Mucosa of descending colon (tissue), 3 donors: ENCODE measurements around the gene C11orf71. TPM values are rescaled to one million over a fixed set of nuclear protein-coding genes. Genes with fewer than 3 reads are reported as not detected.
A peak's percentile ranks its signal among the peaks of the same experiment; 100 is the strongest.

Source experiments
- ATAC-seq: fragments of 200-7000 bp; cut with Tn5 transposase; one replicate; pipeline ENCODE4 v1.9.1; 2020; ENCODE audit warnings: mild to moderate bottlenecking, moderate library complexity
- DNase-seq, 3 donors: peaks; one replicate each; pipeline ENCODE4 v3.0.0-alpha.2; 2020
- H3K36me3 ChIP-seq: fragments of 200-600 bp; one replicate; pipeline ENCODE4 v1.8.0; 2021; ENCODE audit warnings: low read depth, mild to moderate bottlenecking
- H3K4me1 ChIP-seq: fragments of 200-600 bp; one replicate; pipeline ENCODE4 v1.8.0; 2021; ENCODE audit warnings: low read depth, mild to moderate bottlenecking
- H3K4me3 ChIP-seq: fragments of 200-600 bp; one replicate; pipeline ENCODE4 v1.8.0; 2021; ENCODE audit warnings: mild to moderate bottlenecking
- H3K9me3 ChIP-seq: fragments of 200-600 bp; one replicate; pipeline ENCODE4 v1.8.0; 2021; ENCODE audit warnings: mild to moderate bottlenecking
- intact Hi-C, 2 donors: fragments of 100-400 bp; cut with DNase I in 1 of 2; cut with micrococcal nuclease in 1 of 2; formaldehyde crosslinking; loops; one replicate each; pipeline versions ENCODE4 v1.11.0 to v1.11.1; 2022; cut with DNase I, micrococcal nuclease
- total RNA-seq, 3 donors: library from RNA; stranded (reverse); fragmentation: NEBNext Ultra II Directional in 2 of 3; extraction: Animal tissue kit (Norgen Biotek cat#: 25700) in 2 of 3; gene quantifications; one replicate each; pipeline versions ENCODE4 v1.2.1 to v1.2.4, GENCODE V29; 2021 to 2023
- TF ChIP-seq, protein P1 (sequence below): fragments of 200-600 bp; IDR thresholded peaks from one replicate; pipeline ENCODE4 v1.8.0; 2022; ENCODE audit warnings: antibody characterized with exemption, mild to moderate bottlenecking
- donor health status: DM: no; HTN: no; CAD: no; lungs with moderate emphysema.
- donor health status: DM: no; HTN: no; CAD: no.
- donor health status: DM: no; HTN: yes; CAD: no.

C11orf71 gene
- total RNA-seq, 3 donors from 2014 or later, result 8.6 to 14.0 (median 12.0) TPM

DNA sequence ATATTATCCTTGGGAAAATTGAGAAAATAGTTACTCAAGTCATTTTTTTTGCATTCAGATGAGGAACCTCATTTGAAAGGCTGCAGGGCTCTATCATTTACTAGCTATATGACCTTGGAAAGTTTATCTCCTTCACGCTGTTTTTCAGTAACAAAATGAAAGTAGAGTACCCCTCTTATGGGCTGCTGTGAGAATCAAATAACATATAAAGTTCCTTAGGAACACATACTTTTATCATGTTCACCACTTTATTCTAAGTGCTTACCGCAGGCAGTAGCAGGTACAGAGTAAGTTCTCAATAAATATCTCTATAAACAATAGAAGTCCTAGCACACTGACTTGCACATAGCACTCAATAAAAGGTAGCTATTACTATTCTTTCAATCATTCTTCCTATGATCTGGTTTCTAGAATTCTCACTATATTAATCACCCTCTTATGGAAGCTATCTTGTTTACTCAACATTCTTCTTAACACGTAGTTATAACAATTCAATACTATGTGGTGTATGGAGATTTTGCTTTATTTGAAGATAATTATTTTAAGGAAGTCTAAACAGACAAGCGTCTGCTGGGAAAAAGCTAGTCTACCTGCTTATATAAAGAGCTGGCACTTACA, 1.9 kb downstream of the C11orf71 start:
- no peaks in the 10 kb centered on the region for H3K9me3 ChIP-seq
- TF ChIP-seq, protein P1, sequence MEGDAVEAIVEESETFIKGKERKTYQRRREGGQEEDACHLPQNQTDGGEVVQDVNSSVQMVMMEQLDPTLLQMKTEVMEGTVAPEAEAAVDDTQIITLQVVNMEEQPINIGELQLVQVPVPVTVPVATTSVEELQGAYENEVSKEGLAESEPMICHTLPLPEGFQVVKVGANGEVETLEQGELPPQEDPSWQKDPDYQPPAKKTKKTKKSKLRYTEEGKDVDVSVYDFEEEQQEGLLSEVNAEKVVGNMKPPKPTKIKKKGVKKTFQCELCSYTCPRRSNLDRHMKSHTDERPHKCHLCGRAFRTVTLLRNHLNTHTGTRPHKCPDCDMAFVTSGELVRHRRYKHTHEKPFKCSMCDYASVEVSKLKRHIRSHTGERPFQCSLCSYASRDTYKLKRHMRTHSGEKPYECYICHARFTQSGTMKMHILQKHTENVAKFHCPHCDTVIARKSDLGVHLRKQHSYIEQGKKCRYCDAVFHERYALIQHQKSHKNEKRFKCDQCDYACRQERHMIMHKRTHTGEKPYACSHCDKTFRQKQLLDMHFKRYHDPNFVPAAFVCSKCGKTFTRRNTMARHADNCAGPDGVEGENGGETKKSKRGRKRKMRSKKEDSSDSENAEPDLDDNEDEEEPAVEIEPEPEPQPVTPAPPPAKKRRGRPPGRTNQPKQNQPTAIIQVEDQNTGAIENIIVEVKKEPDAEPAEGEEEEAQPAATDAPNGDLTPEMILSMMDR, result no peak
- intact Hi-C loops, result no loop called here
- DNase-seq (no peak), ATAC-seq (no peak)
- no peaks in the 10 kb centered on the region for H3K36me3 ChIP-seq
- peaks cover 21% of the 10 kb centered on the region for H3K4me1 ChIP-seq
- no peak overlapping the region for H3K4me3 ChIP-seq

DNA sequence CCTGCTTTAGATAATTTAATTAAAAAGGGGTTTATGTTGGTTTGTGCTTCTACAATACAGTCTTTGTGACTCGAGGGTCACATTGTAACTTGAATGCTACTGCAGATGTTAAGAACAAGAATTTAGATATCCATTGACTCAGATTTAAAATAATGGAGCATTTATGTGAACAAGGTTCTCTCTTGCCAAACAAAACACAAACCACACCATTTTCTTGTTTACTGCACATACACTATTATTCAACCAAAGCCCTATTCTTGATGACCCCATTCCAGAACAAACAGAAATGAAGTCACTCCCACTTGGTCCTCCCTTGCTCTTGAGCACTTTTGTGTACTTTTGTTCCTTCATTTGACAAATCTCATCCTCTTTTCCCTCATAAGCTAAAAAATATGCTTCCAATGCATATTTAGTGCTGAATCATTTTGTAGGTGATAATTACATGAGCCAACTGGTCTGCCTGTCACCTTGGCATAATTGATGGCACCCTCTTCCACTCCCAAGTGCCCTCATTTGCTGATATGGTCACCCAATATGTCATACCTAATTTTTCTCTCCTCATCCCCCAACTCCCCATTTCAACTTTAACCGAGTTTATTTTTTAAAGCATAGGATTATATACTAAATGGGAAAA, 2.8 kb downstream of the C11orf71 start:
- TF ChIP-seq, protein P1, result no peak
- ATAC-seq (no peak), DNase-seq (no peak)
- H3K4me3 ChIP-seq, result no peak overlapping the region
- no peaks in the 10 kb centered on the region for H3K9me3 ChIP-seq
- intact Hi-C loops, result no loop called here
- H3K36me3 ChIP-seq, result no peaks in the 10 kb centered on the region
- peaks cover 26% of the 10 kb centered on the region for H3K4me1 ChIP-seq

DNA sequence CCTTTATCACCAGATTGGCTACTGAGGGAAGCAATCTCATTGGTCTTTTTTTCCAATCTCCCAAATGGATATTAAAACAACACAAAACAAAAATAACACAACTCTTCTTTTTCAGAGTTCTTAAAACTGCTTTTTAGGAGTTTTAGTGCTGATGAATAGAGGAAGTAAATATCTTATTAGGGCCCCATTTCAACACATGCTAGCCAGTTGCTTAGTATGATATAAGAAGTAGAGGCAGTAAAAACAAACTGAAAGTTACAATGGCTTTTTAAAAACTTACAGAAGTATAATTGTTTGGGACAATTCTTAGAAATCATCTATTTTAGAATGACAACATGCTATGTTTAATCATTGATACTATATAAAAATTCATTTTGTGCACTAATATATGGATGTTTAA, 3.4 kb downstream of the C11orf71 start:
- Histone ChIP-seq H3K4me3 (no peak overlapping the region), H3K36me3 (no peaks in the 10 kb centered on the region), H3K4me1 (peaks cover 26% of the 10 kb centered on the region), H3K9me3 (no peaks in the 10 kb centered on the region)
- intact Hi-C loops, result no loop called here
- no peak for ATAC-seq
- DNase-seq, result no peak
- TF ChIP-seq, protein P1, result no peak

DNA sequence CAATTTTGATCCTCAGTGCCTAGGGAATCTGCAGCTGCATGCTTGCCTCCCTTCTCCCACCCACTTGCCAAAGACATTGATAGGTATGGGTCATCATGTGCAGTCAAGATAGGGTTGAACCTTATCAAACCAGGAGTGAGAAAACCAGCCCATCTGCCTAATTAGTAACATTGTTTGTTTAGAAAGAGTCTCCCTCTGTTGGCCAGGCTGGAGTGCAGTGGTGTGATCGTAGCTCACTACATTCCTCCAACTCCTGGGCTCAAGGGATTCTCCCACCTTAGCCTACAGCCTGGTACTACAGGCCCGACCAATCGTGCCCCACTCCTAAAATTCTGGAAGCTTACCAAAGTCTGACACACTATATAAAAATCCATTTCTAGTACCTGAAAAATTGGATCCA, 4.6 kb downstream of the C11orf71 start:
- intact Hi-C loops, result no loop called here
- DNase-seq (peak in 1 of 3 donors; percentile 22), ATAC-seq (no peak)
- TF ChIP-seq, protein P1, result no peak
- H3K36me3 ChIP-seq, result no peaks in the 10 kb centered on the region
- H3K9me3 ChIP-seq, result no peaks in the 10 kb centered on the region
- no peak overlapping the region for H3K4me3 ChIP-seq
- H3K4me1 ChIP-seq, result peaks cover 26% of the 10 kb centered on the region

GRCh38 chr11:114392735-114393667, 7.3 kb downstream of the C11orf71 start:
- Histone ChIP-seq H3K36me3 (no peaks in the 10 kb centered on the region), H3K9me3 (no peaks in the 10 kb centered on the region), H3K4me1 (peaks cover 12% of the 10 kb centered on the region), H3K4me3 (no peak overlapping the region)
- ATAC-seq, result peak; percentile 66
- no peak for DNase-seq
- TF ChIP-seq, protein P1, result no peak
- intact Hi-C loops, result no loop called here
